Kidney glomerular epithelial cell (primary cell): ENCODE measurements around the gene POLR2E.
"Not testable (repeated sequence)": the region's sequence is repeated elsewhere in the genome, so short reads cannot be mapped to it uniquely, and the experiment has no call there.

Experiments used
- DNase-seq: peaks from one replicate; lab custom pipeline; 2025; lab: John Stamatoyannopoulos, UW

The POLR2E gene

DNA sequence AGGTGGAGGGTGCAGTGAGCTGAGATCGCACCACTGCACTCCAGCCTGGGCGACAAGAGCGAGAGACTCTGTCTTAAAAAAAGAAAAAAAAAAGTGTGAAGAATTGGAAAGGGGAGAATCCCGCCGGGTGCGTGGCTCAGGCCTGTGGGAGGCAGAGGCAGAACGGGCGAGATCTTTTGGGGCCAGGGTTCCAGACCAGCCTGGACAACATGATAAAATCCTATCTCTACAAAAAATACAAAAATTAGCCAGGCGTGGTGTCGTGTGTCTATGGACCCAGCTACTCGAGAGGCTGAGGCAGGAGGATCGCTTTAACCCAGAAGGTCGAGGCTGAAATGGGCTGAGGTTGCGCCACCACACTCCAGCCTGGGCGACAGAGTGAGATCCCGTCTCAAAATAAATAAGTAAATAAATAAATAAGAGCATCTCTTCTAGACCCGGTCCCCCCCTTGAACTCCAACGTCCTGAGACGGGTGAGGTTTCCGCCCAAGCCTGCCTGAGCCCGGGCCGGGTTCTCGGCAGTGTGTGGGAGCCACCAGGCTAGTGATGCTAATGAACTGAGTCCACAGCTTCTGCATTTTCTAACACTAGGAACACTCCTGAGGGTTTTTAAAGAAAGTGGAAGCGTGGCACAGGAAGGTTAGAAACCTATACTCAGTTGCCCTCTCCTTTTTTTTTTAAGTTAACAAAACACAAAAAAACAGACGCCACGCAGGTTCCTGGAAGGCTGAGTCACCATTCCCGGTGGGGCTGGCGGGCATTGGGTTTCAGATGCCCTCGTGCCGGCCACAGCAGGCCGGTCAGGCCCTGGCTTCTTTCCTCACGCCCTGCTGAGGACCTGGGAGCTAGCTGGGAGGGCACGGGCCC is 30.7 kb upstream of the POLR2E start:
- no peak for DNase-seq

DNA sequence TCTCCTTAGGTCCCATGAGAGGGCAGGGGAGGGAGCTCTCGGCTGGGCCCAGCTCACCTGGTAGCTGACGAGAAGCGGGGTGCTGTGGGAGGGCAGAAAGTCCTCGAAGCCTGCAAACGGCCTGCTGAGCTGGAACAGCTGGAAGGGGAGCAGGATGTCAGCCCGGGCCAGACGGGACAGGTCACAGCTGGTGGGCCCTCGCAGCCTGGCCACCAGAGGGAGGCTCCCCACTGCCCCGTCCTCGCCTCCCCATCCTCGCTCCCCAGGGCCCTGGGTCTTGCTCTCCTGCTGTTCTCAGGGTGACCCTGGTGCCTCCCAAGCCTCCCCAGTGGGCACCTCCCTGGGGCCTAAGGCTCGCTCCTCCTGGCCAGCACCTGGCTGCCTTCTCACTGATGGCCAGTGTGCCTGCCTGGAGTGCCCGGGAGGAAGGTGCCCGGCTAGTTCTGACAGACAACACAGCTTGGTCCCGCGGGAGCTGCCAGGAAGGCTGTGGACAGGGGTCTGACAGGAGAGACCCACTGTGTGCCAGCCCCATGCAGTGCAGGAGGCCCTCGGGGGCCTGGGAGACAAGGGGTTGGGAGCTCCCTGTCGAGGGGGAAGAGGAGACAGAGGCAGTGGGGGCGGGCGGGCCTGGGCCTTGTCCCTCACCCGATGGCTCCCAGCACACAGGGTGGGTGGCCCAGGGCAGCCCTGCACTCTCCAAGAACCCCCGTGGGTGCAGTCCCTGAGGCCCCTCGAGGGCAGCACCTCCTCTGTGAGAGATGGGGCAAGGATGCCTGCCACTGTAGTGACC is 28.9 kb upstream of the POLR2E start:
- DNase-seq, result no peak

GRCh38 chr19:1123381-1123780 is 28.2 kb upstream of the POLR2E start:
- DNase-seq, result no peak

- DNase-seq, result peak; percentile 29
Measured at GRCh38 chr19:1122972-1123363, 27.8 kb upstream of the POLR2E start.

- DNase-seq, result no peak
Measured at GRCh38 chr19:1122021-1122971, 27.1 kb upstream of the POLR2E start.

DNA sequence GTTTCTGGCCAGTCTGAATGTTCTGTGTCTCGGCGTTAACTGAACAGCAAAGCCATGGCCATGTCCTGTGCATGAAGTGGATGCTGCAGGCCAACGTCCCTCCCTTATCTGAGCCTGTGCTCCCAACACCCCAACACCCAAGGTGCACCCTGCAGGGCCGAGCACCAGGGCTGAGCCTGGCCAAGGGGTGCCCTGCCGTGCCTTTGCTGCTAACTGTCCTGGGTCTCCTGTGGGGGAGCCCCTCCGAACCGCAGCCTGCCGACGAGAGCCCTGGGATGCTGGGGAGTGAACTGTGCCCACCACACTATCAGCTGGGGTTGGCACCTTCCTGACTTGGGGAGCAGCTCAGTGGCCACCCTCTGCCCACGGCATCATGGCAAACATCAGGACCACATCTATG is 26.2 kb upstream of the POLR2E start:
- no peak for DNase-seq

DNA sequence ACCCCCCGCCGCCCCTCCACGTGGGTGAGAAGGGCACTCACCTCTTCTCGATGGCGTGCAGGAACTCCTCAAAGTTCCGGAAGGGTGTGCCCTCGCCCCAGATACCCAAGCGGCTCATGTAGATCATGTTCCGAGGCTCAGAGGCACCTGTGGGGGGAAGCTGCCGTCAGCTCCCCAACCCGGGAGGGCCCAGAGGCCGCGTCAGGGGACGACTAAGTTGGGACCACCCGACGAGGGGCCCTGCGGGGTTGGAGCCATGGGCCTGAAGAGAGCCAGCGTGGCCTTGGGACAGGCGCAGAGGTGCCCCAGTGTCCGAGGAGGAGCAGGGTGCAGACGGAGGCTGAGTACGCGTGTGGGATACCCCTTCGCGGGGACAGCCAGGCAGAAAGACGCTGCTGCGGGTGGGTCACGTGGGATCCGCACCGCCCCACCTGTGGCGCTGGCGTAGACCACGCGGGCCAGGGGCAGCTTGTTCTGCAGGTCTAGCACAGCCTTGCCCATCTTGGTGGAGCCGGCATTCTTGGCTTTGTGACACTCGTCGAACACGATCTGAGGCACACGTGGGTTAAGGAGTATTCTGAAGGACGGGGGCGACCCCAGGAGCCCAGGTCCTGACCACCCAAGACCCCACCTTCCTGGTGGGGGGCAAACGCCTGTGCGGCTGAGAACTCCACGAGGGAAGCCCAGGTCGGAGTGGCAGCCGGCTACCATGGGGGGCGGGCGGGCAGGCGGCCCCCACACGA is 24.5 kb upstream of the POLR2E start:
- DNase-seq, result no peak

DNA sequence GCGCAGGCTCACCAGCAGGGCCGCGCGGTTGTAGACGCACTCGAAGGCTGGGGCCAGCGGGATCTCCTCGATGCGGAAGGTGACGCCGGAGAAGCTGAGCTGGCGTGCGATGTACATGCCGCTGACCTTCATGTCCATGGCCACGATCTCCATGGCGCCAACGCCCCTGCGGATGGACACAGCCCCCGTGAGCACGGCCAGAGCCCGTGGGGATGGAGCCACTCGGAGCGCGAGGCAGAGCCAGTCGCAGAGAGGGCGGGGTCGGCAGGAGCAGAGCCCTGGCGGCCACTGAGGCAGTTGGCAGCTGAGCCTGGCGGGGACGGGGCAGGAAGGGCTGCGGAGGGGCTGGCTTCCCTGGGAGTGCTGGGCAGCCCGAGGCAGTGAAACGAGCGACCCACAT is 23.8 kb upstream of the POLR2E start:
- no peak for DNase-seq

GRCh38 chr19:1117654-1118053 is 22.5 kb upstream of the POLR2E start:
- no peak for DNase-seq

DNA sequence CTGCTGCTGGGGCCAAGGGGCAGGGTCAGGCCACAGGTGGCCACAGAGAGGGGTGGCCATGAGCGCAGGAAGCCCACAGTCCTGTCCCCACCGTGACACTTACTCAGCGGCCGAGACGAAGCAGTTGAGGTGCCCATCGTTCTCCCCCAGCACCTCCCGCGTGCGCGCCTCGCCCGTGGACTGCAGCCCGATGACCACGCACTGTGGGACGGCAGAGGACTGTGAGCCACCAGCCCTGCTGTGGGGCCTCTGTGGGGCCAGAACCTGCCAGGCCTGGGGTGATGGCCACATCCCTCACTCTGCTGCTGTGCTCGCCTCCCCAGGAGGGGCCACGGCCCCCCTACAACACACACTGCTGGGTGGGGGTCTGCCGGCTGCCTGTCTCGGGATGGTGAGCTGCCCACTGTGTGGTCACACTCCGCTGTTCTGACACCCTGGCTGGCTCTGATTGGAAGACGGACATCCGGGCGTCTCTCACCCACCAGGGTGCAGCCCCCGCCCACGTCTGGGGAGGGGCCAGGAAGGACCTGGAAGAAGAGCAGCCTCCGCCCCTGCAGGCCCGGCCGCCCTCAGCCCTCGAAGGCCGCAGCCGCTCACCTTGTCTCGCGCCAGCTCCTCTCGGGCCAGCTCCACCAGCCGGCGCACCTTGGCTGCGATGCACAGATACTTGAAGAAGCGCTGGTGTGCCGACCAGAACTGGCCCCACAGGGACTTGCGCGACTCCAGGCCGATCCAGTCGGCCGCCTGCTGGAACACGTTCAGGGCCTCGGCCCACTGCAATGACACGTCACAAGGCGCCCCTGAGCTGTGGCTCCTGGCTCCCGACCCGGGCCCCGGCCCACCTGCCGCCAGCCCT is 21.8 kb upstream of the POLR2E start:
- DNase-seq, result no peak

DNA sequence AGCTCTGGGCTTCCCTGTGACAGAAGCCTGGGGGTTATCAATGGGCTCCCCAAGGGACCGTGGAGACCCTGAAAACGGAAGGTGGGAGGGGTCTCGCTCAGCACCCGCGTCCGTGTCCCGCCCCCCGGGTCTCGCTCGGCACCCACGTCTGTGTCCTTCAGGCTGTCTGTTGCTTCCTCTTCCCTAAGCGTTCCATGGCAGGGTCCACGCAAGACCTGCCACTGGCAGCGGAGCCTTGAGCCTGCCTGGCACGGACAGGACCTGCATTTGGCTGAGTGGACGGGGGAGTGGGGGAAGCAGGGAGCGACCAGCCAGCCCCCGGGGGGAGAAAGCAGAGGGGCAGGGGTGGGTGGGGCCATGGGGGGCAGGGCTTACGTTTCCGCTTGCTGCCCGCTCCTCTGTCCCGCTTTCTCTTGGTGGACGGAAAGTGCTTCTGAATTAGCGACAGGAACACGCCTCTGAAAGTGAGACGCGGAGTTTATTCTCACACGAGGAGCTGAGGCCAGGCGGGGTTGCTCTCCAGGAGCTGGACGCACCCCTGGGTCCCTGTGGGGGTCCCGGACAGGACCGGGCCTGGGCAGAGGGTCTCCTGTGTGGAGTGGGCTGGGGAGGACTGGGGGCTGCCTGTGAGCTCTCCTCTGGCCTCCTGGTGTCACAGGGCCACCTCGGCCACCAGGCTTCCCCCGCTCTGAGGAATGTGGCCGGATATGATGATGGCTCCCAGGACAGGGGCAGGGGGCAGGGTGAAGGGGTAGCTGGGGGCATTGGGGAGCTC is 20.7 kb upstream of the POLR2E start:
- DNase-seq, result no peak

GRCh38 chr19:1114728-1115127 is 19.6 kb upstream of the POLR2E start:
- DNase-seq, result not testable (repeated sequence)

GRCh38 chr19:1113986-1114483 is 18.9 kb upstream of the POLR2E start:
- DNase-seq, result no peak

DNA sequence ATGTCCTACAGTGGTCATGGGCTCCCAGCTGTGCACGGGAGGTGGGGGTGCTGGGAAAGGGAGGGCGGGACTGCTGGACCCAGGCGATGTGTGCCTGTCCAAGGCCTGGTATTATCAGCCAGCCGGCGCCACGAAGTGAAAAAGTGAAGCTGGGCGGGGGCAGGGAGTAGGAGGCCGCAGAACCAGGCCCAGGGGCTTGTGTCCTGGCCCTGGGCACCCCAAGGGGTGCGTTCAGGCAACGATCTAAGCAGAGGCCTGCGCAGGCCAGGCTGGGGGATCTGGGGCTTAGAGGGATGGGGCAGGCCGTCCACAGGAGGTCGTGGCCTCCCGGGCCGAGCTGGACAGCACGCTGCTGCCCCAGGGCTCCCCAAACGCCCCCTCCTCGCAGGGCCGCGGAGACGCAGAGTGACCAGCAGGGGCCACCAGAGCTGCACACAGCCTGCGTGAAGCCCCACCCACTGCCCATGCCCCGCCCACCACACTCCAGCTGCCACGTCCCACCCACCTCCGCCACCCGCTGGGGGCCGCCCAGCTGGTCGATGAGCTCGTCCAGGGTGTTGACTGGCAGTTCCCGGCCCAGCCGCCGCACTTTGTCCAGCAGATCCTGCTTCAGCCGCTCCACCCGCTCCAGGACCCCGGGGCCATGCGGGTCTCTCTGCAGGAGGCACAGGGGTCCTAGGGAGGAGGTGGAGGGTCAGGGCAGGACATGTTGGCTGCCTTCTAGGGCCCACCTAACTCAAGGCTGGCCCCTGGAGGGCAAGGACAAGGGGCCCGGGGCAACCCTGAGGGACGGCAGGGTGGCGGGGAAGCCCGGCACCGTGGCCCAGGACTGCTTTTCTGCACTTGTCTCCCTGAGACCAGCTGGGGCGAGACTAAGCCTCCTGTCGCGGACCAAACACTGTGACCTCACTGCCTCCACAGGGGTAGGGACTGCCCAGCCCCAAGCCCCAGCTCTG is 18.1 kb upstream of the POLR2E start:
- DNase-seq, result peak; percentile 77

GRCh38 chr19:1112268-1113029 is 17.3 kb upstream of the POLR2E start:
- DNase-seq, result no peak

DNA sequence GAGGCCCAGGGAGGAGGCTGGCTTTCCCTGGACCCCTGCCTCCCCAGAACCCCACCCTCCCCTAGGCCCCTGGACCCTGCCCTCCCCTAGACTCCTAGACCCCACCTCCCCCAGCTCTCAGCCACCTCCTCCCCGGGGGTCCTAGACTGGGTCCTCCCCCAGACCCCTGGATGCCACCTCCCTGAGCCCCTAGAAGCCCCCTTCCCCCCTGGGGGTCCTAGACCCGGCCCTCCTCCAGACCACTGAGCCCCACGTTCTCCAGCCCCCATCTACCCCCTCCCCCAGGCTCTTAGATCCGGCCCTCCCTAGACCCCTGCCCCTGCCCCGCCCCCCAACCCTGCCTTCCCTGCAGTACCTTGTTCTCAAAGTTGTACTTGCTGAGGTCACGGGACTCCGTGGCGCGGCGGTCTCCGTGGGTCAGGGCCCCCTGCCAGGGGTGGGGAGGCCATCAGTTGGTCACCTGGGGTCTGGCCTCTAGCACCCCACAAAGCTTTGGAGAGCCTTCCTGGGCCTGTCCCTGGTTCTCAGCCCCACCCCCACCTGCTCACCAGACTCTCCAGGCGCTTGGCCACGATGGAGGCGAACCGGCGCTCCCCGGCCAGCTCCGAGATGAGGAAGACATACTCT is 16.6 kb upstream of the POLR2E start:
- DNase-seq, result no peak
